ENCODE results near the gene GNAI2.
"Not testable (repeated sequence)": the region's sequence is repeated elsewhere in the genome, so short reads cannot be mapped to it uniquely, and the experiment has no call there.

Gene GNAI2

GRCh38 chr3:50284121-50284520, 48.1 kb downstream of the GNAI2 start:
- DNase-seq = not testable (repeated sequence)

DNA sequence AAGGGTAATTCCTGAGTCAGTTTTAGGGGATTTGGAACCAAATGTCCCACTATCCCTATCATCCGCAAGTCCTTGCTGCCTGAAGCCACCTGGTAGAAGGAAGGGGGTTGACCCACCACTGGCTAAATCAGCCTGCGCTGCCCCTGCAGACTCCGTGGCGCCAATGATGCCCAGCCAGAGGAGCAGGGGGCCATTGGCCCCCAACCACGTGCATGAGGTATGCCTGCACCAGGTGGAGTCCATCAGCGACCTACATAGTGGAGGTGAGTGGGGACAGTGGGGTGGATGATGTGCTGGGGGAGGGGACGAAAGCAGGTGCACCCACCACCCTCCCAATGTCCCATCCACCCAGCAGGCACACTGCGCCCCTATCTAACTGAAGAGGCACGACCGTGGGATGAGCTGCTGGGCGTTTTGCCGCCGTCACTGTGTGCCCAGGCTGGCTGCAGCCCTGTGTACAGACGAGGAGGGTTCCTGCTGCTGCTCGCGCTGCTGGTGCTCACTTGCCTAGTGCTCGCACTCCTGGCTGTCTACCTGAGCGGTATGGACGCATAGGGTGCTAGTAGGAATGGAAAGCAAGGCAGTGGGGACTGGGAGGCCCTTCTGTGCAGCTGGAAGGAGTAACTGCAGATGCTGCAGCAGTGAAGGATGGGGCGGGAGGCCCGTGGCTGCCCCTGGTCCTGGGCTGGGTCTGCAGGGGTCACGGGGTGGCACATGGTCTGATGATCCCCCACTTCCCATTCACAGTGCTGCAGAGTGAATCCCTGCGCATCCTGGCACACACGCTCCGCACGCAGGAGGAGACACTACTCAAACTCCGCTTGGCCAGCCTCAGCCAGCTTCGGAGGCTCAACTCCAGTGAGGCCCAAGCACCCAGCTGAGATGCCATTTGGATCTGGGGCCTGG, 50.6 kb downstream of the GNAI2 start:
- DNase-seq = no peak

GRCh38 chr3:50287262-50287661, 51.3 kb downstream of the GNAI2 start:
- no peak for DNase-seq

DNA sequence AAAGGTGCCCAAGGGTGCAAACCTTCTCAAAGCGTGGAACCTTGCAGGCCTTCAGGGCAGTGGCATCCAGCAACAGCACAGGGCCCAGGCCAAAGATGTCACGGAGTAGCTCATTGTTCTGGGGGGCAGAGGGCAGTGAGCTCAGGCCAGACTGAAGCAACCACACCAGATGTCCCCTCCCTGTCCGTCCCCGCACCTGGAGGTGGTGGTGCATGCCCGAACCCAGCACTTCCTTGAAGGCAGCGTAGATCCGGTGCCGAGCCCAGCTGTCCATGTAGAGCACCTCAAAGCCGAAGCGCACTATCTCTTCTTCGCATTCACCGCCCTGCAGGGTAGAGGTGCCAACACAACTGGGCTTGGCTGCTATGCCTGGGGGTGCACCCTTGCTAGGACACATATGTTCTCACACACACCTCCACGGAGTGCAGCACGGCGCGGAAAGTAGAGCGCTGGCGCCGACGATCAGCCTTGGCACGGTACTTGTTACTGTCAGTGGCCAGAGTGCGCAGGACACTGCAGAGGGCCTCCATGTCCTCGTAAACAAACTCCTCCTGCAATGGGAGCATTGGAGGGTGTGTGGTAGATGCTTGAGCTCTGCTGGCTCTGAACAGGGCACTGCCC, 52.5 kb downstream of the GNAI2 start:
- no peak for DNase-seq

GRCh38 chr3:50289130-50289529, 53.1 kb downstream of the GNAI2 start:
- DNase-seq = no peak

GRCh38 chr3:50290161-50290641, 54.2 kb downstream of the GNAI2 start:
- DNase-seq = no peak

DNA sequence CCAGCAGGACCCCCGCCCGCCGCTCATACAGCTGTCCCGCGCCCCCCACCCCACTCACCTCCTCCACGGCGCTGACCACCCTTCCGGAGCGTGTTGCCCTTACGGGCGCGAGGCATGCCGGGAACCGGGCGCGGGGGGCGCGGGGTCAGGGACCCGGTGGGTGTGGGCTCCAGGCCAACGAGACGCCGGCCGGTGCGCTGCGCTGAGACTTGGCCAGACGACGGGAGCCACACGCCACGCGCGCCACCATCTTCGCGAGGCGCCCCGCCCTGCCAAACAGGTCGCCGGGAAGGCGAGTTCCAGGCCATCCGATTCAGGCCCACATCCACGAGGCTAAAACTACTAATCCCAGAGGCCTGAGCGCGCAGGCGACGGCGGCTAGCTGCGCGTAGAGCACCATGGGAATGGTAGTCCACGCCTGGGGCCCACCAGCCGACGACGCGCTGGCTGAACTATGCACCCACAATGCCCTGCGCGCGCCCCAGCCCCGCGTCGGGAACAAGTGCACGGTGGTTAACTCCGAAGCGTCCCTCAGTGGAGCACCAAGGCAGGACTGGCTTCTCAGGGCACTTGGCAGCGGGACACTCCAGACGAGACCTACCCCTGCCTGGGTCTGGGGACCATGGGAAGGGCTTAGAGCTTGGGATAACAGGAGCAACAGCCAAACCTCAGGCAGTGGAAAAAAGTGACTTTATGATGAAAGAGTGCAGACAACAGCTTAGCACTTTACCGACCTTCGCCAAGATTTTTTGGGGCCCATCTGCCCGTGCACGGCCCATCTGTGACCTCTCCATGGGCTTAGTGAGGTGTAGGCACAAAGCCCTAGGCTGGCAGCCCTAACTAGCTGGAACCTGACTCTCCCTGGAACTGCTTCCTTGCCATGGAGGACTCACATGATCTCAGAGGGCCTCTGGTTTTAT, 56.4 kb downstream of the GNAI2 start, which contains the start of gene IFRD2:
Gene IFRD2 (minus strand): TSS at position 271 of the 920 bp plus-strand sequence. CDS start 155 bp downstream, at position 116.
- peak; percentile 93 for DNase-seq

GRCh38 chr3:50293079-50293801, 57.2 kb downstream of the GNAI2 start:
- no peak for DNase-seq

DNA sequence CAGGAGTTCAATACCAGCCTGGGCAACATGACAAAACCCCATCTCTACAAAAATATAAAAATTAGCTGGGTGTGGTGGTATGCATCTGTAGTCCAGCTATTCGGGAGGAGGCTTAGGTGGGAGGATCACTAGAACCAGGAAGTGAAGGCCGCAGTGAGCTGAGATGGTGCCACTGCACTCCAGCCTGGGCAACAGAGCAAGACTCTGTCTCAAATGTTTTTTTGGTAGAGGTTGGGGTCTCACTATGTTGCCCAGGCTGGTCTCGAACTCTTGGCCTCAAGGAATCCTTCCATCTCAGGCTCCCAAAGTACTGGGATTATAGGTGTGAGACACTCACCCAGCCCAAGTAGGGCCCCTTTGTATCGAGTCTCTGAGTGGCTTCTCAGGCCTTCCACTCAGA, 58.1 kb downstream of the GNAI2 start:
- no peak for DNase-seq

DNA sequence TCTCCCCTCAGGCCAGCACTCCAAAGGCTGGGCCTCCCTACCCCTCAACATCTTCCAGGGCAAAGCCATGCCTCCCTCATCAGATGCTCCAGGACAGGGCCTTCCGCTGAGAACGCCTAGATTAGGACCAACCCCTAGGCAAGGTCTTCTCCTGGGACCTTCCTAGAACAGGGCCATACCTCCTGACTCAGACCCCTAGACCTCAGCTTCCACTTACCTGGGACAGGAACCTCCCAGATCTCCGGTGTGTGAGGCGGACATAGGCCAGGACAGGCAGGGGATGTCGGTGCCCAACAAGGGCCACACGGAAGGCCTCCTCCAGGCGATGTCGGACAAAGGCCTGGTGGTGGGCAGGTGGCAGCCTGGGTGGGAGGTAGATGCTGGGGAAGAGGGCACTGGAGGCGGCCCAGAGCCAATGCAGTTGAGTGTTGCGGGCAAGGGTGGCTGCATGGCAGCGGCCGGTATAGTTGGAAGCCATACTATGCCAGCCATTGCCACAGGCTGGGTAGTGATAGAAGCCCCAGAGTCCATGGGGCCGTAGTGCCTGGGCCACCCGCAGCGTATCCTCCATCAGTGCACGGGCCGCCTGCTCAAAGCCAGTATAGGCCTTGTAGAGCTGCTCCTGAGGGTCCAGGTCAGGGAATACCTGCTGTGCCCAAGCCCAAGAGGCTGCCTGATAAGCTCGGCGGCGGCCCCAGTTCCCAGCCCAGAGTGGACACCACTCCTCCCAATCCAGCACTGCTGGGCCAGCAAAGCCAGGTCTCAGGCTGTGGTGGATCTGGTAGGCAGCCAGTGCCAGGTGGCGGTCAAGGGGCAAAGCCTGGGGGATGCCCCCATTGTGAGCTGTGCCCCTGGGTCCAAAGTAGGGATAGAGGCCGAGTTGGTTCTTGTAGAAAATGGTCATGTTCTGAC, 58.7 kb downstream of the GNAI2 start:
- DNase-seq = no peak

DNA sequence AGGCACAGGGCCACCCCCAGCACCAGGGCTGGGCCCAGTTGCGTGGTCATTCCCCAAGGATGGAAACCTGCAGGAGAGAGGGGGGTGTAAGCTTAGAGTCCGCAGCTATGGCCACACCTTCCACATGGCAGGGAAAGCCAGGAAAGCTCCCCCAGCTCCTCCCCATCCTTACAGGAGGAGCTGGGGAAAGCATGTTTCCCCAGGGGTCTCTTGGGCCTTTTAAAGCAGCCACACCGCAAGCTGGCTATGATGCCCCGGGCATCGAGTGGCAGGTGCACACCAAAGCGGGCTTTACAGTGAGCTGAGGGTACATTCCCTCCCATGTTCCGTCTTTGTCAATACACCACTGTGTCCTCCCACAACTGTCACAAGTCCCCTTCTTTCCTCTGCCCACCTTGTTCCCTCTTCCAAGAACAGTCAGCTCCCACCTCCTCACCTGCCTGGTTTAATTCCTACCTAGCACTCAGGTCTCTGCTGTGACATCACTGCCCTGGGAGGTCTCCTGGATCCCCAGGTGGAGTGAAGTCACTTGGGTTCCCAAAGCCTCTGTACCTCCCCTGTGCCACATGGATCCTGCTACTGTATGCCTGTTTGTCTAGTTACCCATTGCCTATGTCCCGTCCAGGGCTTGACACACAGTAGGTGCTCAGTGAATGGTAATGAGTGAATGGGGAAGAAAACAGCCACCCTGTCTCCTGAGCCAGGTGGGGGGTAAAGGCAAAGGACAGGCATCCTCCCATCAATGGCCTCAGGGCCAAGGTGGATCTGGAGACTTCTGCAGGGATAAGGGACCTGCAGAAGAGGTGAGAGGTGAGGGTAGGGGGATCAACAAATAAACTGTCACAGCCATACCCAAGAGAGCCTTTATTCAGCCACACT, 59.8 kb downstream of the GNAI2 start:
- DNase-seq = no peak

DNA sequence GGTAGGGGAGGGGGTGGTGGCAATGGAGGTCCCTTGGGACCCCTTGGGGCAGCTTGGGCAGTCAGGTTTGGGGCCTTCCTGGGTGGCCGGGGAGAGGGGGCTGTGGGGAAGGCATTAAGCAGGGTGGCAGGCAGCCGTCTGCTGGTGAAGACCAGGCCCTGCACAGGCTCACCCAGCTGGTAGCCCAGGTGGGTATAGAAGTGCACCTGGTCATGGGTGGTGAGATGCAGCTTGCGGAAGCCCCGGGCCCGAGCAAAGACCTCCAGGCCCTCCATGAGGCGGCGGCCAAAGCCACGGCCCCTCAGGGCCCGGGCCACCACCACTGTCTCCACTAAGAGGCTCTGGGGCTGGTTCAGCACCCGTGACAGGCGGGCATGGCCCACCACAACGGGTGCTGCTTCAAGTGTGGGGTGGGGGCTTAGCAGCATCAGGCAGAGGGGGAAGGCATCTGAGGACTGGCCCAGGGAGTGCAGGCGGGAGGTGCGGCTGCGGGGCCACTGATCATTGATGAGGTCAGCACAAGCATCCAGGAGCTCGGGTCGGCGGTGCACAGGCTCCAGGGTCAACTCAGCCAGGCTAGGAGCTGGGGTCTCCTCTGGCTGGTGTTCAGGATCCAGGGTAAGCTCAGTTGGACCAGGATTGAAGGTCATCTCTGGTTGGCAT, 60.8 kb downstream of the GNAI2 start:
- no peak for DNase-seq

GRCh38 chr3:50297384-50297775, 61.4 kb downstream of the GNAI2 start:
- DNase-seq = no peak

GRCh38 chr3:50297896-50298725, 62.1 kb downstream of the GNAI2 start:
- DNase-seq = no peak

DNA sequence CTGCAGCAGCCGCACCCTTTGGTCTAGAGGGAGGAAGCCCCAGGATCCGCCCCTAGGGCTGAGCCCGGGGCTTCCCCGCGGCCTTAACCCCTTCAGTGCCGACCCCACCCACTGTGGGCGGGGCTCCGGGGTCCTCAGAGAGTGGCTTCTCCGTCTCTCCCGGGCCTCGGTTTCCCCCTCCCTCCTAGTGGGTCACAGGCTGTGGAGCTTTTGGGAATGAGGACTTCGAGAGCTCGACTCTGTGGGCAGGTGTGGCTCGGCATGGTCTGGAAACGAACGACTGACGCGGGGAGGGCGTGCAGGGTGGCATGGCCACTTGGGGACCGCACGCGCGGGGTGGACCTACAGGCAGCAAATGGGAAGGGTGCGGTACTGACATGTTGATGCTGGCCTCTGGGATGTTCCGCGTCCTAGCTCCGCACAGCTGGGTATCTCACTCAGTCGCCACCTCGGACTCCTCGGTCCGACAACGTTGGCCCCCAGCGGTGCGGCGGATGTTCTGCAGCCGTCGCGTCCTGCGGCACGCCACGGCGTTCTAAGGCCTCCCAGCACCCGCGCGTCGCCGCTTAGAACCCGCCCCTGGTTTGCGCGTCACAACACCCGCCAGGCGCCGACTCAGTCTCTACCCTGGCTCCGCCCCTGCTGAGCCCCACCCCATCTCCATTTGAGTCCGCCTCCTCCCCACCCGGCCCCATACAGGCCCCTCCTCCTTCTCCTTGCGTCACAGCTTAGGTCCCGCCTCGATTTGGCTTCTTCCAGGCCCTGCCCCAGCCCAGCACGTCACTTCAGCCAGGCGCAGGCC, 63.0 kb downstream of the GNAI2 start, which contains the start of the genes HYAL3 and NAA80:
Gene HYAL3 (minus strand): TSS at position 570 of the 802 bp plus-strand sequence. CDS start 3,803 bp downstream, outside the sequence.
Gene NAA80 (minus strand): TSS at position 570 of the 802 bp plus-strand sequence. CDS start 1,942 bp downstream, outside the sequence.
- peak; percentile 99 for DNase-seq

GRCh38 chr3:50299638-50299928, 63.6 kb downstream of the GNAI2 start:
- no peak for DNase-seq

DNA sequence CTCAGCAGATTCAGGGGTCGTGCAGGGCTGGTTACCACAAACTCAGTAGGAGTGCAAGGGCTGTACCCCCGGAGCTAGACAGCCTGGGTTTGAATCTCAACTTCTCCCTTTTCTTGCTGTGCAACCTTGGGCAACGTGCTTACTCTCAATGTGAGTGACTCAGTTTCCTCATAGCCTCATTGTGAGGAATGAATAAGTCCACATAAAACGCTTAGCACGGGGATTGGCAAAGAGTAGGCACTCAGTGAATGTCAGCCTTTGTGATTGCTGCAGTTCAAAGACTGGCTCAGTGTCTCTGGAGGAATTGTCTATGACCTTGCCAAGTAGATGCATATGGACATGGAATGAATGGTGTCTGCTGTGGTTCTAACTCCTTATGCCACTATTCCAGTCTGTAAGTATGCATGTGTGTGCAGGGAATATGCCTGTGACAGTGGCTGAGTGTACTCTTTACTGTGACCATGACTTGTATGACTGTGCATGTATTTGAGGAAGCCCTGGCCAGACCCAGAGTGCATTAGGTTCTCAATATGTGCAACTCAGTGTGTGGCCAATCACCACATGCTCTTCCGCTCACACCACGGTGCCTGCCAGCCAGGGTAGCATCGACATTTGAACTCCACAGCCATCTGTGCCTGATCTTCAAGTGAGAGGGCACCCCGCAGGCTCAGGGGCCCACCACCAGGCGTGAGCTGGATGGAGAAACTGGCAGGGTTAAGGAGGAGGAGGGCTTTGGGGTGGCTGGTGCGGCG, 64.1 kb downstream of the GNAI2 start:
- no peak for DNase-seq

Measured in activated CD8-positive, alpha-beta memory T cell treated with anti-CD3 and anti-CD28 coated beads for 24 hours (primary cell).